ENCODE data around the gene RGS14. TPM values are rescaled to one million over a fixed set of nuclear protein-coding genes. Genes with fewer than 3 reads are reported as not detected.
A peak's percentile ranks its signal among the peaks of the same experiment; 100 is the strongest.

RGS14 gene
- total and polyA plus RNA-seq, 4 experiments from 2014 or later: 62.3 to 168 (median 132) TPM

GRCh38 chr5:177333420-177334154 is 24.1 kb upstream of the RGS14 start:
- no peak for DNase-seq
- Mint-ChIP-seq H3K4me3 (no peak overlapping the region), H3K36me3 (peaks cover 23 to 64% of the 10 kb centered on the region in 2 donors), H3K9me3 (no peaks in the 10 kb centered on the region), H3K4me1 (peaks cover 0 to 6% (median 2%) of the 10 kb centered on the region in 4 donors), H3K27ac (peak overlapping the region in 3 of 7 donors; percentile 55 to 70 (median 69)), H3K27me3 (no peaks in the 10 kb centered on the region)
- no peaks in the 10 kb centered on the region for H3K9me3 ChIP-seq (ENCODE audit: control insufficient read depth in 1 of 2, low read length in 2 of 2)
- intact Hi-C loops (cut with micrococcal nuclease): no loop called here
- POLR2A ChIA-PET (ENCODE audit: partially characterized antibody): interaction anchor here (2.6 kb wide), 1 partner anchor 69 kb away, joined by 9 read pairs; no protein-coding TSS in a partner anchor
- CTCF ChIA-PET (ENCODE audit: partially characterized antibody): interaction anchor here (1.2 to 3.6 kb wide), 3 partner anchors 15 to 56 kb away, joined by 3 to 8 read pairs (median 5); no protein-coding TSS in a partner anchor
- no peak overlapping the region for H3K4me3 ChIP-seq (ENCODE audit: low read length in 2 of 2)
- peaks cover 82% of the 10 kb centered on the region for H3K36me3 ChIP-seq (ENCODE audit: insufficient read depth, low read length)
- no peaks in the 10 kb centered on the region for H3K27me3 ChIP-seq (ENCODE audit: insufficient read depth, low read length)
- no peak overlapping the region for H3K27ac ChIP-seq (ENCODE audit: low read depth, low read length)
- no peaks in the 10 kb centered on the region for H3K4me1 ChIP-seq (ENCODE audit: insufficient read depth, low read length)

- H3K4me1 Mint-ChIP-seq: peaks cover 0 to 7% (median 2%) of the 10 kb centered on the region in 4 donors
- POLR2A ChIA-PET (ENCODE audit: partially characterized antibody): interaction anchor here (2.6 kb wide), 1 partner anchor 69 kb away, joined by 9 read pairs; no protein-coding TSS in a partner anchor
- no peaks in the 10 kb centered on the region for H3K4me1 ChIP-seq (ENCODE audit: insufficient read depth, low read length)
- DNase-seq: no peak
- H3K9me3 Mint-ChIP-seq: no peaks in the 10 kb centered on the region
- H3K27ac ChIP-seq (ENCODE audit: low read depth, low read length): no peak overlapping the region
- no peak overlapping the region for H3K4me3 Mint-ChIP-seq
- H3K27me3 ChIP-seq (ENCODE audit: insufficient read depth, low read length): no peaks in the 10 kb centered on the region
- no peaks in the 10 kb centered on the region for H3K9me3 ChIP-seq (ENCODE audit: control insufficient read depth in 1 of 2, low read length in 2 of 2)
- intact Hi-C loops (cut with micrococcal nuclease): no loop called here
- no peaks in the 10 kb centered on the region for H3K27me3 Mint-ChIP-seq
- no peak overlapping the region for H3K4me3 ChIP-seq (ENCODE audit: low read length in 2 of 2)
- CTCF ChIA-PET (ENCODE audit: partially characterized antibody): interaction anchor here (1.2 to 3.6 kb wide), 3 partner anchors 16 to 55 kb away, joined by 3 to 8 read pairs (median 5); no protein-coding TSS in a partner anchor
- peak overlapping the region in 1 of 7 donors; percentile 69 for H3K27ac Mint-ChIP-seq
- H3K36me3 Mint-ChIP-seq: peaks cover 24 to 63% of the 10 kb centered on the region in 2 donors
- peaks cover 83% of the 10 kb centered on the region for H3K36me3 ChIP-seq (ENCODE audit: insufficient read depth, low read length)
Measured at GRCh38 chr5:177334155-177334551, 23.6 kb upstream of the RGS14 start.

- Mint-ChIP-seq H3K27me3 (no peaks in the 10 kb centered on the region), H3K4me1 (peaks cover 8 to 16% (median 9%) of the 10 kb centered on the region in 4 donors), H3K27ac (no peak overlapping the region), H3K9me3 (peaks cover 0 to 8% (median under 1%) of the 10 kb centered on the region in 8 donors), H3K4me3 (no peak overlapping the region), H3K36me3 (peaks cover 32 to 65% of the 10 kb centered on the region in 2 donors)
- no peaks in the 10 kb centered on the region for H3K9me3 ChIP-seq (ENCODE audit: control insufficient read depth in 1 of 2, low read length in 2 of 2)
- peaks cover 85% of the 10 kb centered on the region for H3K36me3 ChIP-seq (ENCODE audit: insufficient read depth, low read length)
- no peak for DNase-seq
- no peaks in the 10 kb centered on the region for H3K4me1 ChIP-seq (ENCODE audit: insufficient read depth, low read length)
- CTCF ChIA-PET (ENCODE audit: partially characterized antibody): interaction anchor here (1.1 to 3.6 kb wide), 3 partner anchors 17 to 54 kb away, joined by 3 to 8 read pairs (median 3); no protein-coding TSS in a partner anchor
- H3K4me3 ChIP-seq (ENCODE audit: low read length in 2 of 2): no peak overlapping the region
- H3K27me3 ChIP-seq (ENCODE audit: insufficient read depth, low read length): no peaks in the 10 kb centered on the region
- no peak overlapping the region for H3K27ac ChIP-seq (ENCODE audit: low read depth, low read length)
- POLR2A ChIA-PET (ENCODE audit: partially characterized antibody): interaction anchor here (0.8 kb wide), 1 partner anchor 17 kb away, joined by 3 read pairs; the partner anchor contains the start of gene LMAN2
- intact Hi-C loops (cut with micrococcal nuclease): no loop called here
Measured at GRCh38 chr5:177334781-177335700, 22.7 kb upstream of the RGS14 start.

GRCh38 chr5:177335701-177336065 is 22.0 kb upstream of the RGS14 start:
- DNase-seq: no peak

GRCh38 chr5:177336112-177336511 is 21.6 kb upstream of the RGS14 start:
- no peaks in the 10 kb centered on the region for H3K27me3 Mint-ChIP-seq

More at GRCh38 chr5:177335701-177336065, 22.0 kb upstream of the RGS14 start:
- H3K4me3 ChIP-seq (ENCODE audit: low read length in 2 of 2): no peak overlapping the region
- H3K27me3 ChIP-seq (ENCODE audit: insufficient read depth, low read length): no peaks in the 10 kb centered on the region
- no peak overlapping the region for H3K4me3 Mint-ChIP-seq
- peaks cover 8 to 17% (median 9%) of the 10 kb centered on the region in 4 donors for H3K4me1 Mint-ChIP-seq
- intact Hi-C loops (cut with micrococcal nuclease): no loop called here
- H3K4me1 ChIP-seq (ENCODE audit: insufficient read depth, low read length): no peaks in the 10 kb centered on the region
- ChIA-PET POLR2A (ENCODE audit: partially characterized antibody) (interaction anchor here (0.8 kb wide), 1 partner anchor 16 kb away, joined by 3 read pairs; the partner anchor contains the start of gene LMAN2), CTCF (ENCODE audit: partially characterized antibody) (interaction anchor here (1.1 kb wide), 1 partner anchor 20 kb away, joined by 3 read pairs; no protein-coding TSS in a partner anchor)
- H3K27ac ChIP-seq (ENCODE audit: low read depth, low read length): no peak overlapping the region
- peaks cover 79% of the 10 kb centered on the region for H3K36me3 ChIP-seq (ENCODE audit: insufficient read depth, low read length)
- peaks cover 0 to 8% (median under 1%) of the 10 kb centered on the region in 8 donors for H3K9me3 Mint-ChIP-seq
- H3K27ac Mint-ChIP-seq: no peak overlapping the region
- no peaks in the 10 kb centered on the region for H3K9me3 ChIP-seq (ENCODE audit: control insufficient read depth in 1 of 2, low read length in 2 of 2)
- H3K36me3 Mint-ChIP-seq: peaks cover 28 to 60% of the 10 kb centered on the region in 2 donors
- H3K27me3 Mint-ChIP-seq: no peaks in the 10 kb centered on the region

GRCh38 chr5:177336603-177337494 is 20.9 kb upstream of the RGS14 start:
- intact Hi-C loops (cut with micrococcal nuclease): no loop called here
- CTCF ChIA-PET (ENCODE audit: partially characterized antibody): interaction anchor here (1.0 kb wide), 1 partner anchor 32 kb away, joined by 3 read pairs; no protein-coding TSS in a partner anchor
- POLR2A ChIA-PET (ENCODE audit: partially characterized antibody): interaction anchor here (0.7 kb wide), 1 partner anchor 1721 kb away, joined by 3 read pairs; no protein-coding TSS in a partner anchor
- Histone ChIP-seq H3K36me3 (ENCODE audit: insufficient read depth, low read length) (peaks cover 74% of the 10 kb centered on the region), H3K4me1 (ENCODE audit: insufficient read depth, low read length) (no peaks in the 10 kb centered on the region), H3K4me3 (ENCODE audit: low read length in 2 of 2) (no peak overlapping the region), H3K27ac (ENCODE audit: low read depth, low read length) (no peak overlapping the region), H3K27me3 (ENCODE audit: insufficient read depth, low read length) (no peaks in the 10 kb centered on the region), H3K9me3 (ENCODE audit: control insufficient read depth in 1 of 2, low read length in 2 of 2) (no peaks in the 10 kb centered on the region)
- Mint-ChIP-seq H3K4me3 (no peak overlapping the region), H3K27me3 (no peaks in the 10 kb centered on the region), H3K4me1 (peaks cover 10 to 23% (median 12%) of the 10 kb centered on the region in 4 donors), H3K27ac (no peak overlapping the region), H3K9me3 (peaks cover 0 to 8% (median under 1%) of the 10 kb centered on the region in 8 donors), H3K36me3 (peaks cover 32 to 57% of the 10 kb centered on the region in 2 donors)
- no peak for DNase-seq

More at GRCh38 chr5:177336112-177336511, 21.6 kb upstream of the RGS14 start:
- POLR2A ChIA-PET (ENCODE audit: partially characterized antibody): interaction anchor here (0.7 to 0.8 kb wide), 2 partner anchors 16 to 1720 kb away, joined by 3 read pairs; partner anchors contain the start of gene LMAN2
- Mint-ChIP-seq H3K9me3 (peaks cover 0 to 8% (median under 1%) of the 10 kb centered on the region in 8 donors), H3K27ac (no peak overlapping the region), H3K36me3 (peaks cover 26 to 56% of the 10 kb centered on the region in 2 donors), H3K4me3 (no peak overlapping the region), H3K4me1 (peaks cover 7 to 17% (median 9%) of the 10 kb centered on the region in 4 donors)
- no peak for DNase-seq
- CTCF ChIA-PET (ENCODE audit: partially characterized antibody): interaction anchor here (1.0 kb wide), 1 partner anchor 31 kb away, joined by 3 read pairs; no protein-coding TSS in a partner anchor
- Histone ChIP-seq H3K4me1 (ENCODE audit: insufficient read depth, low read length) (no peaks in the 10 kb centered on the region), H3K36me3 (ENCODE audit: insufficient read depth, low read length) (peaks cover 75% of the 10 kb centered on the region), H3K4me3 (ENCODE audit: low read length in 2 of 2) (no peak overlapping the region), H3K27me3 (ENCODE audit: insufficient read depth, low read length) (no peaks in the 10 kb centered on the region), H3K27ac (ENCODE audit: low read depth, low read length) (no peak overlapping the region), H3K9me3 (ENCODE audit: control insufficient read depth in 1 of 2, low read length in 2 of 2) (no peaks in the 10 kb centered on the region)
- intact Hi-C loops (cut with micrococcal nuclease): no loop called here
